ENCODE measurements around the gene B4GALNT1.
A peak's percentile ranks its signal among the peaks of the same experiment; 100 is the strongest.
"Not testable (repeated sequence)": the region's sequence is repeated elsewhere in the genome, so short reads cannot be mapped to it uniquely, and the experiment has no call there.

The B4GALNT1 gene

GRCh38 chr12:57656408-57656807 lies 23.4 kb upstream of the B4GALNT1 start:
- H3K4me3 ChIP-seq (ENCODE audit: low read length); H3K4me1 ChIP-seq (ENCODE audit: control insufficient read depth, insufficient read depth, low read length); H3K27ac ChIP-seq (ENCODE audit: low read depth, low read length); H3K27me3 ChIP-seq (ENCODE audit: control insufficient read depth, insufficient read depth, low read length); H3K36me3 ChIP-seq (ENCODE audit: control insufficient read depth, insufficient read depth, low read length); H3K9ac ChIP-seq (ENCODE audit: low read length): not testable (repeated sequence)

GRCh38 chr12:57655541-57656240 lies 22.7 kb upstream of the B4GALNT1 start:
- no peaks in the 10 kb centered on the region for H3K4me1 ChIP-seq (ENCODE audit: control insufficient read depth, insufficient read depth, low read length)
- H3K36me3 ChIP-seq (ENCODE audit: control insufficient read depth, insufficient read depth, low read length), result no peaks in the 10 kb centered on the region
- H3K4me3 ChIP-seq (ENCODE audit: low read length), result no peak overlapping the region
- H3K9ac ChIP-seq (ENCODE audit: low read length), result no peak overlapping the region
- no peaks in the 10 kb centered on the region for H3K27me3 ChIP-seq (ENCODE audit: control insufficient read depth, insufficient read depth, low read length)
- H3K27ac ChIP-seq (ENCODE audit: low read depth, low read length), result no peak overlapping the region

- H3K9ac ChIP-seq (ENCODE audit: low read length), result no peak overlapping the region
- no peaks in the 10 kb centered on the region for H3K36me3 ChIP-seq (ENCODE audit: control insufficient read depth, insufficient read depth, low read length)
- no peak overlapping the region for H3K27ac ChIP-seq (ENCODE audit: low read depth, low read length)
- no peaks in the 10 kb centered on the region for H3K27me3 ChIP-seq (ENCODE audit: control insufficient read depth, insufficient read depth, low read length)
- H3K4me1 ChIP-seq (ENCODE audit: control insufficient read depth, insufficient read depth, low read length), result no peaks in the 10 kb centered on the region
- H3K4me3 ChIP-seq (ENCODE audit: low read length), result no peak overlapping the region
These were observed 21.0 kb upstream of the B4GALNT1 start for GRCh38 chr12:57654042-57654441.

GRCh38 chr12:57646659-57647049 lies 13.7 kb upstream of the B4GALNT1 start:
- H3K4me3 ChIP-seq (ENCODE audit: low read length); H3K36me3 ChIP-seq (ENCODE audit: control insufficient read depth, insufficient read depth, low read length); H3K27me3 ChIP-seq (ENCODE audit: control insufficient read depth, insufficient read depth, low read length); H3K9ac ChIP-seq (ENCODE audit: low read length); H3K4me1 ChIP-seq (ENCODE audit: control insufficient read depth, insufficient read depth, low read length); H3K27ac ChIP-seq (ENCODE audit: low read depth, low read length): not testable (repeated sequence)

GRCh38 chr12:57645990-57646658 lies 13.1 kb upstream of the B4GALNT1 start:
- H3K9ac ChIP-seq (ENCODE audit: low read length); H3K36me3 ChIP-seq (ENCODE audit: control insufficient read depth, insufficient read depth, low read length); H3K4me3 ChIP-seq (ENCODE audit: low read length); H3K27me3 ChIP-seq (ENCODE audit: control insufficient read depth, insufficient read depth, low read length); H3K27ac ChIP-seq (ENCODE audit: low read depth, low read length); H3K4me1 ChIP-seq (ENCODE audit: control insufficient read depth, insufficient read depth, low read length): not testable (repeated sequence)

GRCh38 chr12:57641699-57642442 lies 8.9 kb upstream of the B4GALNT1 start:
- no peak overlapping the region for H3K9ac ChIP-seq (ENCODE audit: low read length)
- H3K4me3 ChIP-seq (ENCODE audit: low read length), result no peak overlapping the region
- peaks cover 3% of the 10 kb centered on the region for H3K27me3 ChIP-seq (ENCODE audit: control insufficient read depth, insufficient read depth, low read length)
- H3K27ac ChIP-seq (ENCODE audit: low read depth, low read length), result no peak overlapping the region
- no peaks in the 10 kb centered on the region for H3K4me1 ChIP-seq (ENCODE audit: control insufficient read depth, insufficient read depth, low read length)
- no peaks in the 10 kb centered on the region for H3K36me3 ChIP-seq (ENCODE audit: control insufficient read depth, insufficient read depth, low read length)

GRCh38 chr12:57640175-57641042 lies 7.4 kb upstream of the B4GALNT1 start:
- H3K4me1 ChIP-seq (ENCODE audit: control insufficient read depth, insufficient read depth, low read length), result no peaks in the 10 kb centered on the region
- no peak overlapping the region for H3K4me3 ChIP-seq (ENCODE audit: low read length)
- no peak overlapping the region for H3K27ac ChIP-seq (ENCODE audit: low read depth, low read length)
- no peak overlapping the region for H3K9ac ChIP-seq (ENCODE audit: low read length)
- H3K36me3 ChIP-seq (ENCODE audit: control insufficient read depth, insufficient read depth, low read length), result no peaks in the 10 kb centered on the region
- peaks cover 3% of the 10 kb centered on the region for H3K27me3 ChIP-seq (ENCODE audit: control insufficient read depth, insufficient read depth, low read length)

GRCh38 chr12:57638096-57638495 lies 5.1 kb upstream of the B4GALNT1 start:
- Histone ChIP-seq H3K27me3 (ENCODE audit: control insufficient read depth, insufficient read depth, low read length) (peaks cover 3% of the 10 kb centered on the region), H3K4me3 (ENCODE audit: low read length) (no peak overlapping the region), H3K36me3 (ENCODE audit: control insufficient read depth, insufficient read depth, low read length) (no peaks in the 10 kb centered on the region), H3K4me1 (ENCODE audit: control insufficient read depth, insufficient read depth, low read length) (no peaks in the 10 kb centered on the region), H3K27ac (ENCODE audit: low read depth, low read length) (no peak overlapping the region), H3K9ac (ENCODE audit: low read length) (no peak overlapping the region)

- H3K9ac ChIP-seq (ENCODE audit: low read length), result no peak overlapping the region
- no peaks in the 10 kb centered on the region for H3K4me1 ChIP-seq (ENCODE audit: control insufficient read depth, insufficient read depth, low read length)
- H3K36me3 ChIP-seq (ENCODE audit: control insufficient read depth, insufficient read depth, low read length), result no peaks in the 10 kb centered on the region
- H3K27ac ChIP-seq (ENCODE audit: low read depth, low read length), result no peak overlapping the region
- H3K4me3 ChIP-seq (ENCODE audit: low read length), result no peak overlapping the region
- peaks cover 3% of the 10 kb centered on the region for H3K27me3 ChIP-seq (ENCODE audit: control insufficient read depth, insufficient read depth, low read length)
These were observed 4.4 kb upstream of the B4GALNT1 start for GRCh38 chr12:57637364-57637763.

- H3K9ac ChIP-seq (ENCODE audit: low read length); H3K27ac ChIP-seq (ENCODE audit: low read depth, low read length); H3K27me3 ChIP-seq (ENCODE audit: control insufficient read depth, insufficient read depth, low read length): not testable (repeated sequence)
These were observed 3.7 kb upstream of the B4GALNT1 start for GRCh38 chr12:57636731-57637130.

GRCh38 chr12:57632073-57632957 lies 686 bp downstream of the B4GALNT1 start:
- Histone ChIP-seq H3K27me3 (ENCODE audit: control insufficient read depth, insufficient read depth, low read length) (peaks cover 13% of the 10 kb centered on the region), H3K27ac (ENCODE audit: low read depth, low read length) (no peak overlapping the region), H3K9ac (ENCODE audit: low read length) (no peak overlapping the region)

More at GRCh38 chr12:57636731-57637130, 3.7 kb upstream of the B4GALNT1 start:
- H3K4me1 ChIP-seq (ENCODE audit: control insufficient read depth, insufficient read depth, low read length); H3K36me3 ChIP-seq (ENCODE audit: control insufficient read depth, insufficient read depth, low read length); H3K4me3 ChIP-seq (ENCODE audit: low read length): not testable (repeated sequence)

More at GRCh38 chr12:57632073-57632957, 686 bp downstream of the B4GALNT1 start:
- H3K4me1 ChIP-seq (ENCODE audit: control insufficient read depth, insufficient read depth, low read length), result no peaks in the 10 kb centered on the region
- peak overlapping the region; percentile 58 for H3K4me3 ChIP-seq (ENCODE audit: low read length)
- no peaks in the 10 kb centered on the region for H3K36me3 ChIP-seq (ENCODE audit: control insufficient read depth, insufficient read depth, low read length)
